ENCODE measurements around the gene FSCN2. TPM values are rescaled to one million over a fixed set of nuclear protein-coding genes. Genes with fewer than 3 reads are reported as not detected.

Gene FSCN2
- total and polyA plus RNA-seq, 2 donors from 2014 or later: 0.26 to 3.8 TPM

- Histone ChIP-seq H3K4me1 (ENCODE audit: control insufficient read depth in 2 of 3, insufficient read depth in 2 of 3, low read depth in 1 of 3, low read length in 3 of 3) (peaks cover 0 to 10% (median 0%) of the 10 kb centered on the region in 3 donors), H3K36me3 (ENCODE audit: control insufficient read depth in 2 of 3, insufficient read depth in 3 of 3, low read length in 3 of 3) (no peaks in the 10 kb centered on the region), H3K9ac (ENCODE audit: low read length in 3 of 3) (no peak overlapping the region), H3K27ac (ENCODE audit: low read depth in 2 of 2, low read length in 2 of 2) (no peak overlapping the region), H3K27me3 (ENCODE audit: control insufficient read depth, insufficient read depth, low read length) (peaks cover 9% of the 10 kb centered on the region), H3K4me3 (ENCODE audit: low read length in 3 of 3) (no peak overlapping the region), H3K9me3 (ENCODE audit: control insufficient read depth in 2 of 3, insufficient read depth in 1 of 3, low read length in 3 of 3) (no peaks in the 10 kb centered on the region)
- DNase-seq: no peak
- TF ChIP-seq CTCF (IDR thresholded peaks at IDR 0.05; ENCODE audit: borderline replicate concordance, extremely low read depth, insufficient read depth): no peak
- intact Hi-C loops (cut with DNase I): no loop called here
- FAIRE-seq: no peak
Measured at GRCh38 chr17:81535007-81535328, 6.8 kb downstream of the FSCN2 start.

GRCh38 chr17:81535480-81536298 lies 7.5 kb downstream of the FSCN2 start:
- Histone ChIP-seq H3K27me3 (ENCODE audit: control insufficient read depth, insufficient read depth, low read length) (peaks cover 9% of the 10 kb centered on the region), H3K4me1 (ENCODE audit: control insufficient read depth in 2 of 3, insufficient read depth in 2 of 3, low read depth in 1 of 3, low read length in 3 of 3) (peaks cover 0 to 10% (median 0%) of the 10 kb centered on the region in 3 donors), H3K9ac (ENCODE audit: low read length in 3 of 3) (no peak overlapping the region), H3K9me3 (ENCODE audit: control insufficient read depth in 2 of 3, insufficient read depth in 1 of 3, low read length in 3 of 3) (no peaks in the 10 kb centered on the region), H3K27ac (ENCODE audit: low read depth in 2 of 2, low read length in 2 of 2) (no peak overlapping the region), H3K36me3 (ENCODE audit: control insufficient read depth in 2 of 3, insufficient read depth in 3 of 3, low read length in 3 of 3) (no peaks in the 10 kb centered on the region), H3K4me3 (ENCODE audit: low read length in 3 of 3) (no peak overlapping the region)
- no peak for DNase-seq
- no peak for TF ChIP-seq CTCF (IDR thresholded peaks at IDR 0.05; ENCODE audit: borderline replicate concordance, extremely low read depth, insufficient read depth)
- FAIRE-seq: no peak
- intact Hi-C loops (cut with DNase I): no loop called here

GRCh38 chr17:81536299-81537290 lies 8.4 kb downstream of the FSCN2 start:
- no peak overlapping the region for H3K9ac ChIP-seq (ENCODE audit: low read length in 3 of 3)
- no peaks in the 10 kb centered on the region for H3K36me3 ChIP-seq (ENCODE audit: control insufficient read depth in 2 of 3, insufficient read depth in 3 of 3, low read length in 3 of 3)
- peaks cover 0 to 10% (median 0%) of the 10 kb centered on the region in 3 donors for H3K4me1 ChIP-seq (ENCODE audit: control insufficient read depth in 2 of 3, insufficient read depth in 2 of 3, low read depth in 1 of 3, low read length in 3 of 3)
- FAIRE-seq: no peak
- DNase-seq: peak in 1 of 5 donors; percentile 42
- intact Hi-C loops (cut with DNase I): no loop called here
- peaks cover 9% of the 10 kb centered on the region for H3K27me3 ChIP-seq (ENCODE audit: control insufficient read depth, insufficient read depth, low read length)
- H3K4me3 ChIP-seq (ENCODE audit: low read length in 3 of 3): no peak overlapping the region
- no peaks in the 10 kb centered on the region for H3K9me3 ChIP-seq (ENCODE audit: control insufficient read depth in 2 of 3, insufficient read depth in 1 of 3, low read length in 3 of 3)
- H3K27ac ChIP-seq (ENCODE audit: low read depth in 2 of 2, low read length in 2 of 2): no peak overlapping the region
- TF ChIP-seq CTCF (IDR thresholded peaks at IDR 0.05; ENCODE audit: borderline replicate concordance, extremely low read depth, insufficient read depth): no peak

Measured in kidney (tissue), 14 donors.